ENCODE measurements around the gene PCDHA7.
"Not testable (repeated sequence)": the region's sequence is repeated elsewhere in the genome, so short reads cannot be mapped to it uniquely, and the experiment has no call there.

The PCDHA7 gene

GRCh38 chr5:140822281-140822629 lies 11.8 kb upstream of the PCDHA7 start:
- DNase-seq = no peak

- DNase-seq = not testable (repeated sequence)
Observed at GRCh38 chr5:140822969-140823368, 11.1 kb upstream of the PCDHA7 start.

- no peak for DNase-seq
Observed at GRCh38 chr5:140823475-140823874, 10.6 kb upstream of the PCDHA7 start.

- no peak for DNase-seq
Observed at GRCh38 chr5:140827704-140828361, 6.2 kb upstream of the PCDHA7 start, which contains the start of gene PCDHA6. Gene PCDHA6, plus strand, starts transcription at chr5:140827960. Its CDS starts 132 bp downstream, at chr5:140828092.

- no peak for DNase-seq
Observed at GRCh38 chr5:140828362-140828737, 5.7 kb upstream of the PCDHA7 start.

GRCh38 chr5:140829511-140830501 lies 4.3 kb upstream of the PCDHA7 start:
- DNase-seq = not testable (repeated sequence)

- not testable (repeated sequence) for DNase-seq
Observed at GRCh38 chr5:140834439-140835008, 455 bp downstream of the PCDHA7 start.

- no peak for DNase-seq
Observed at GRCh38 chr5:140835622-140836510, 1.8 kb downstream of the PCDHA7 start.

GRCh38 chr5:140840978-140841962 lies 7.2 kb downstream of the PCDHA7 start, which contains the start of gene PCDHA8:
Gene PCDHA8, plus strand, starts transcription at chr5:140841187. Its CDS starts 135 bp downstream, at chr5:140841322.
- no peak for DNase-seq

- DNase-seq = no peak
Observed at GRCh38 chr5:140842798-140843733, 9.0 kb downstream of the PCDHA7 start.

- DNase-seq = not testable (repeated sequence)
Observed at GRCh38 chr5:140848139-140849102, 14.4 kb downstream of the PCDHA7 start, which contains the start of gene PCDHA9. Gene PCDHA9, plus strand, starts transcription at chr5:140848382. Its CDS starts 114 bp downstream, at chr5:140848496.

GRCh38 chr5:140849831-140850634 lies 16.0 kb downstream of the PCDHA7 start:
- DNase-seq = not testable (repeated sequence)

- no peak for DNase-seq
Observed at GRCh38 chr5:140855772-140856674, 22.0 kb downstream of the PCDHA7 start, which contains the start of gene PCDHA10. Gene PCDHA10, plus strand, starts transcription at chr5:140855897. Its CDS starts 152 bp downstream, at chr5:140856049.

GRCh38 chr5:140857177-140857986 lies 23.3 kb downstream of the PCDHA7 start:
- DNase-seq = no peak

- DNase-seq = no peak
Observed at GRCh38 chr5:140857987-140858240, 23.8 kb downstream of the PCDHA7 start.
